Sigmoid colon (tissue), 4 donors: ENCODE results near the gene LMBR1.

Experiments
- POLR2AphosphoS5 ChIP-seq, 4 donors: sonication (generic); formaldehyde crosslinking; IDR thresholded peaks; one replicate each; pipeline ENCODE4 v1.6.1; 2017; ENCODE audit warnings: antibody characterized with exemption in 4 of 4
- TF ChIP-seq, protein P1 (sequence below), 4 experiments: fragments of 450-650 bp in 3 of 4; fragments of 200-600 bp in 1 of 4; IDR thresholded peaks; one replicate each; pipeline ENCODE4 v1.5.1; 2016 to 2019; ENCODE audit warnings: antibody characterized with exemption in 4 of 4, mild to moderate bottlenecking in 3 of 4, moderate library complexity in 2 of 4

DNA sequence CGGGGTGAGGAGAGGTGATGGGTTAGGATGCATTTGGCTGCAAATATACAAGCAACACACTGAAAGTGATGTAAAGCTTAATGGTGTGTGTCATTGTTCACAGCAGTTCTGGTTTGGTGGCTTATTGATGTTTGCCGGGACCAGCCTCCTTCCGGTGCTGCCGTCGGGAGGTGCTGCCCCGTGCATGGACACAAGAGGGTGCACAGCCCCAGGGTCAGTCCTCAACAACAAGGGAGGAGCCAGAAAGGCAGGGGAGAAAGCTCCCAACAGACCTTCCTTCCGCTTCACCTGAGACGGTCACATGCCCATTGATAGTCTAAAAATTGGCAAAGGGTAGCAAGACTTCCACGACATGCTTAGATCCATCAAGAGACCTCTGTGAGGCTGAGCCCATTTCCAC, 242.9 kb downstream of the LMBR1 start:
- TF ChIP-seq, protein P1, sequence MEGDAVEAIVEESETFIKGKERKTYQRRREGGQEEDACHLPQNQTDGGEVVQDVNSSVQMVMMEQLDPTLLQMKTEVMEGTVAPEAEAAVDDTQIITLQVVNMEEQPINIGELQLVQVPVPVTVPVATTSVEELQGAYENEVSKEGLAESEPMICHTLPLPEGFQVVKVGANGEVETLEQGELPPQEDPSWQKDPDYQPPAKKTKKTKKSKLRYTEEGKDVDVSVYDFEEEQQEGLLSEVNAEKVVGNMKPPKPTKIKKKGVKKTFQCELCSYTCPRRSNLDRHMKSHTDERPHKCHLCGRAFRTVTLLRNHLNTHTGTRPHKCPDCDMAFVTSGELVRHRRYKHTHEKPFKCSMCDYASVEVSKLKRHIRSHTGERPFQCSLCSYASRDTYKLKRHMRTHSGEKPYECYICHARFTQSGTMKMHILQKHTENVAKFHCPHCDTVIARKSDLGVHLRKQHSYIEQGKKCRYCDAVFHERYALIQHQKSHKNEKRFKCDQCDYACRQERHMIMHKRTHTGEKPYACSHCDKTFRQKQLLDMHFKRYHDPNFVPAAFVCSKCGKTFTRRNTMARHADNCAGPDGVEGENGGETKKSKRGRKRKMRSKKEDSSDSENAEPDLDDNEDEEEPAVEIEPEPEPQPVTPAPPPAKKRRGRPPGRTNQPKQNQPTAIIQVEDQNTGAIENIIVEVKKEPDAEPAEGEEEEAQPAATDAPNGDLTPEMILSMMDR (IDR thresholded peaks at IDR 0.05), result peak in 1 of 4 experiments; percentile 4
- no peak for TF ChIP-seq POLR2AphosphoS5 (IDR thresholded peaks at IDR 0.05)
